B cell (primary cell): Measurements from ENCODE around the gene KCNC3.

Experiments used
- CTCF ChIP-seq: fragments of 200-600 bp; IDR thresholded peaks from one replicate; pipeline ENCODE4 v1.8.0; 2022; ENCODE audit warnings: antibody characterized with exemption, mild to moderate bottlenecking
- EZH2 ChIP-seq: IDR thresholded peaks from 2 replicates; pipeline ENCODE4 v1.6.1; 2012; ENCODE audit warnings: borderline replicate concordance, low read depth, mild to moderate bottlenecking, moderate library complexity, low read length; ENCODE audit not compliant: insufficient read depth, poor library complexity, severe bottlenecking

- TF ChIP-seq CTCF, result no peak
- TF ChIP-seq EZH2, result no peak
These were observed 42.7 kb downstream of the KCNC3 start for GRCh38 chr19:50286443-50286842.
